ENCODE results near the gene FGF14. TPM values are rescaled to one million over a fixed set of nuclear protein-coding genes. Genes with fewer than 3 reads are reported as not detected.

FGF14 gene
- total RNA-seq, 1 donor from 2014 or later, result not detected

- H3K4me1 ChIP-seq, result peaks cover 2 to 9% of the 10 kb centered on the region in 2 donors
- TF ChIP-seq, protein P1, sequence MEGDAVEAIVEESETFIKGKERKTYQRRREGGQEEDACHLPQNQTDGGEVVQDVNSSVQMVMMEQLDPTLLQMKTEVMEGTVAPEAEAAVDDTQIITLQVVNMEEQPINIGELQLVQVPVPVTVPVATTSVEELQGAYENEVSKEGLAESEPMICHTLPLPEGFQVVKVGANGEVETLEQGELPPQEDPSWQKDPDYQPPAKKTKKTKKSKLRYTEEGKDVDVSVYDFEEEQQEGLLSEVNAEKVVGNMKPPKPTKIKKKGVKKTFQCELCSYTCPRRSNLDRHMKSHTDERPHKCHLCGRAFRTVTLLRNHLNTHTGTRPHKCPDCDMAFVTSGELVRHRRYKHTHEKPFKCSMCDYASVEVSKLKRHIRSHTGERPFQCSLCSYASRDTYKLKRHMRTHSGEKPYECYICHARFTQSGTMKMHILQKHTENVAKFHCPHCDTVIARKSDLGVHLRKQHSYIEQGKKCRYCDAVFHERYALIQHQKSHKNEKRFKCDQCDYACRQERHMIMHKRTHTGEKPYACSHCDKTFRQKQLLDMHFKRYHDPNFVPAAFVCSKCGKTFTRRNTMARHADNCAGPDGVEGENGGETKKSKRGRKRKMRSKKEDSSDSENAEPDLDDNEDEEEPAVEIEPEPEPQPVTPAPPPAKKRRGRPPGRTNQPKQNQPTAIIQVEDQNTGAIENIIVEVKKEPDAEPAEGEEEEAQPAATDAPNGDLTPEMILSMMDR (IDR thresholded peaks at IDR 0.05), result no peak
- no peak for DNase-seq (ENCODE audit: low spot score in 2 of 2)
- H3K27ac ChIP-seq, result no peak overlapping the region
- no peaks in the 10 kb centered on the region for H3K27me3 ChIP-seq
- H3K9me3 ChIP-seq, result no peaks in the 10 kb centered on the region
- intact Hi-C loops (cut with DNase I), result no loop called here
- peaks cover 8 to 20% of the 10 kb centered on the region in 2 donors for H3K36me3 ChIP-seq
- H3K4me3 ChIP-seq, result no peak overlapping the region
Measured at GRCh38 chr13:101695870-101696516, 705.9 kb downstream of the FGF14 start.

DNA sequence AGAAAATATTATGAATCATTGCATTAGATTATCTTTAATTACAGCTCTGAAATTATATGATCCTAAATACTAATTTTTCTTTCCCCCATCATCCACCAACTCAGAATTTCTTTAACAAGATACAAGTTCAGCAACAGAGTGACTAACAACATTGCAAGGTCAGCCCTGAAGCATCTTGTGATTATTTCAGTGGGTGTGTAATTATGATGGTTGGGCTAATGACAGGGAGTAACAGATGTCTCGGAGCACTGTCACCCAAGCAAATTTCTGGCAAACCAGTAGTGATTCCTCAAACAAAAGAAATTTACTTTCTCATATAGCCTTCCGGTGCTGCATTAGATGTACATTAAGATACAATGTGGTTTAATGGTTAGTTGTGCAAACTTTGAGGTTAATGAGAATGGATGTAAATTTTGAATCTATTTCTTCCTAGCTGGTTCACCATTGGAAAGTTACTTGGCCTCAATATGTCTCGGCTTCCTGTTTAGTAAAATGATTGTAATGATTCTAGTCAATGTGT, 710.4 kb downstream of the FGF14 start:
- intact Hi-C loops (cut with DNase I), result no loop called here

DNA sequence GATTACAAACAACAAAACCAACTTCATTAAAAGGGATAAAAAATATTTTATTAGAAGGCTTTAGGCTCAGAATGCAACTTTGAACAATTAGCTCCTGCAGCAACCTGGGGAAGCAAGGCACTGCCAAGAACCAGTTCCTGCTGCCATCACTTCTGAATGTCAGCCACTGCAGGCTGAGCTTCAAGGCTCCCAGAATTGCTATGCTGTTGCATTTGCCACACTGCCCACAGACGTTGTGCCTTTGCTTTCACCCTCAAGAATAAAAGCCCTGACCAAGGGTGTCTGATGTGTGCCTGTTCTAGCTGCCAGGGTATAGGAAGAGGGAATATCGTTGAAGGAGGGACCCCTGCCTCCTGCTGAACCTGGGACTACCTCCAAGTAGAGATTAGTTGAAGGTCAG, 711.0 kb downstream of the FGF14 start:
- TF ChIP-seq, protein P1 (IDR thresholded peaks at IDR 0.05), result no peak
- no peak overlapping the region for H3K4me3 ChIP-seq
- no peaks in the 10 kb centered on the region for H3K4me1 ChIP-seq
- no peaks in the 10 kb centered on the region for H3K27me3 ChIP-seq
- DNase-seq (ENCODE audit: low spot score in 2 of 2), result no peak
- no peaks in the 10 kb centered on the region for H3K9me3 ChIP-seq
- intact Hi-C loops (cut with DNase I), result no loop called here
- H3K36me3 ChIP-seq, result peaks cover 7 to 13% of the 10 kb centered on the region in 2 donors
- H3K27ac ChIP-seq, result no peak overlapping the region

More for the DNA sequence above, 710.4 kb downstream of the FGF14 start:
- Histone ChIP-seq H3K27me3 (no peaks in the 10 kb centered on the region), H3K4me1 (no peaks in the 10 kb centered on the region), H3K27ac (no peak overlapping the region), H3K36me3 (peaks cover 8 to 17% of the 10 kb centered on the region in 2 donors), H3K4me3 (no peak overlapping the region), H3K9me3 (no peaks in the 10 kb centered on the region)
- TF ChIP-seq, protein P1 (IDR thresholded peaks at IDR 0.05), result no peak
- no peak for DNase-seq (ENCODE audit: low spot score in 2 of 2)

GRCh38 chr13:101686003-101686402, 715.8 kb downstream of the FGF14 start:
- intact Hi-C loops (cut with DNase I), result no loop called here
- no peaks in the 10 kb centered on the region for H3K9me3 ChIP-seq
- TF ChIP-seq, protein P1 (IDR thresholded peaks at IDR 0.05), result no peak
- no peak for DNase-seq (ENCODE audit: low spot score in 2 of 2)
- no peak overlapping the region for H3K27ac ChIP-seq
- H3K4me3 ChIP-seq, result no peak overlapping the region
- H3K27me3 ChIP-seq, result no peaks in the 10 kb centered on the region
- H3K4me1 ChIP-seq, result peaks cover 0 to 3% of the 10 kb centered on the region in 2 donors
- H3K36me3 ChIP-seq, result no peaks in the 10 kb centered on the region

DNA sequence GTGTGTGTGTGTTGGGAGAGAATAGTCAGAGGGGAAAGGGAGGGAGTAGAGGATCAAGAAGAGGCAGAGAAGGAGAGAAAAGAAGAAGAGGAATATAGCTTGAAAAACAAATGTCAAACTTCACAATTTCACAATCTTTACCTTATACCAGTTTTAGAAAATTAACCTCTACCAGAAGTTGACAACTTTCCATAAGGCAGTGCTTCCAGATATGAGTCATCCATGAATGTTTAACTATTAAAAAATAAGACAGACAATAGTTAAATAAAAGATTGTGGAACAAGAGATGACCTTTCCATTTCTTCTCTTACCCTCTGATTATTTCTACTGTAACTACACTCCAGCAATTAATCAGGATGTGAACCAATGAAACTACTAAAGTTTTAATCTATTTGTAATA, 720.0 kb downstream of the FGF14 start:
- Histone ChIP-seq H3K36me3 (no peaks in the 10 kb centered on the region), H3K9me3 (no peaks in the 10 kb centered on the region), H3K4me1 (peaks cover 0 to 3% of the 10 kb centered on the region in 2 donors), H3K27me3 (no peaks in the 10 kb centered on the region), H3K4me3 (no peak overlapping the region), H3K27ac (no peak overlapping the region)
- TF ChIP-seq, protein P1 (IDR thresholded peaks at IDR 0.05), result no peak
- intact Hi-C loops (cut with DNase I), result no loop called here
- no peak for DNase-seq (ENCODE audit: low spot score in 2 of 2)

Measured in ascending aorta (tissue), 2 donors.